Measurements from ENCODE around the gene IMMP1L.

DNA sequence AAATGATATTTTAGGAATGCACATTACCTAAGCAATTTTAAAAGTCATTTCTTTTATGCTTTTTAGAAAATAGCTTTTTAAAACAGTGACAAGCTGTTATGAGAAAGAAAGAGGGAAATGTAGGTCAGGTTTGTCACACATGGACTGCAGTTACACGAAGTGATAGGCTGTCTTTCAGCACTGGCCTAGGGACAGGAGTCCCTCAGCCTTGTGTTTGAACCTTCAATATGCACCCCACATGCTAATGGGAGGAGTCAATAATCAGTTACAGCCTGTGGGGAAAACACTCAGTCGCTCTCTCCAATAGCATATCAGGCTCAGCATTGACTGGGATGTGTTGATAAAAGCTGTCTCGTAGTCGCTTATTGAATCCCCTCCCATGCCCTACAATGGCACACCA, 94.0 kb downstream of the IMMP1L start:
- TF ChIP-seq POLR2A (IDR thresholded peaks at IDR 0.05): no peak
- TF ChIP-seq CTCF (IDR thresholded peaks at IDR 0.05): no peak
